ENCODE measurements around the gene MARK3. TPM values are rescaled to one million over a fixed set of nuclear protein-coding genes. Genes with fewer than 3 reads are reported as not detected.

The MARK3 gene
- total RNA-seq, 1 experiment from 2014 or later = 72.5 TPM

DNA sequence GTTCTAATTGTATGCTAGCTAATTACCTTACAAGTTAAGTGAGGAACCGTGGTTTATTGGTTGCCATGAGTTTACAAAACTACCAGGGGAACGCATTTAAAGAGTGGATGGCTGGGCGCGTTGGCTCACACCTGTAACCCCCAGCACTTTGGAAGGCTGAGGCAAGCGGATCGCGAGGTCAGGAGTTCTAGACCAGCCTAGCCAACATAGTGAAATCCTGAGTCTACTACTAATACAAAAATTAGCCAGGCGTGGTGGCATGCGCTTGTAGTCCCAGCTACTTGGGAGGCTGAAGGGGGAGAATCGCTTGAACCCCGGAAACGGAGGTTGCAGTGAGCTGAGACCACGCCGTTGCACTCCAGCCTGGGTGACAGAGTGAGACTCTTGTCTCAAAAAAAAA, 49.0 kb upstream of the MARK3 start:
- Histone ChIP-seq H3K9ac (ENCODE audit: low read length) (no peak overlapping the region), H3K27ac (ENCODE audit: low read depth, low read length) (no peak overlapping the region; the same call in 1 of the 2 replicates), H4K20me1 (ENCODE audit: insufficient read depth) (peaks cover 38% of the 10 kb centered on the region; the same call in 1 of the 2 replicates), H3K4me2 (ENCODE audit: low read length) (peak overlapping the region; percentile 90; the same call in 1 of the 2 replicates), H3K79me2 (ENCODE audit: insufficient read depth, low read length) (peaks cover 66% of the 10 kb centered on the region), H2AFZ (ENCODE audit: low read depth, low read length, poor library complexity, severe bottlenecking) (no peak overlapping the region), H3K4me3 (replicated peaks in 1 of 2; ENCODE audit: low read depth in 1 of 2, low read length in 2 of 2) (no peak overlapping the region), H3K4me1 (ENCODE audit: control insufficient read depth in 1 of 2, insufficient read depth in 2 of 2, low read length in 2 of 2) (peaks cover 9 to 18% of the 10 kb centered on the region in 2 experiments; a peak in 3 of 4 replicates), H3K9me2 (ENCODE audit: insufficient read depth) (no peaks in the 10 kb centered on the region), H3K9me3 (ENCODE audit: control insufficient read depth in 1 of 2, insufficient read depth in 1 of 2, low read depth in 1 of 2, low read length in 2 of 2) (no peaks in the 10 kb centered on the region), H3K36me3 (ENCODE audit: control insufficient read depth in 1 of 2, insufficient read depth in 2 of 2, low read length in 2 of 2) (peaks cover 56 to 61% of the 10 kb centered on the region in 2 experiments), H3K27me3 (ENCODE audit: insufficient read depth, low read length) (no peaks in the 10 kb centered on the region)
- ATAC-seq = no peak
- intact Hi-C loops (cut with micrococcal nuclease) = no loop called here
- ChIA-PET RAD21 (ENCODE audit: low non-redundant PET in 1 of 2, low total read pairs in 2 of 2, uncharacterized antibody in 2 of 2, unreplicated experiment in 2 of 2) (no interaction called here), POLR2A (interaction anchor here (0.7 to 0.8 kb wide), 2 partner anchors 9 to 218 kb away, joined by 3 read pairs; no protein-coding TSS in a partner anchor), CTCF (no interaction called here)
- BruUV-seq (replicated peaks) = no TSS peak
- DNase-seq (ENCODE audit: low read depth, low spot score) = no peak
- TF ChIP-seq ATF3 (IDR thresholded peaks at IDR 0.05) = no peak
- TF ChIP-seq SP1 (IDR thresholded peaks at IDR 0.05; ENCODE audit: low read depth) = no peak
- no peak for TF ChIP-seq EZH2phosphoT487 (IDR thresholded peaks at IDR 0.05; ENCODE audit: borderline replicate concordance)
- TF ChIP-seq, protein P1, sequence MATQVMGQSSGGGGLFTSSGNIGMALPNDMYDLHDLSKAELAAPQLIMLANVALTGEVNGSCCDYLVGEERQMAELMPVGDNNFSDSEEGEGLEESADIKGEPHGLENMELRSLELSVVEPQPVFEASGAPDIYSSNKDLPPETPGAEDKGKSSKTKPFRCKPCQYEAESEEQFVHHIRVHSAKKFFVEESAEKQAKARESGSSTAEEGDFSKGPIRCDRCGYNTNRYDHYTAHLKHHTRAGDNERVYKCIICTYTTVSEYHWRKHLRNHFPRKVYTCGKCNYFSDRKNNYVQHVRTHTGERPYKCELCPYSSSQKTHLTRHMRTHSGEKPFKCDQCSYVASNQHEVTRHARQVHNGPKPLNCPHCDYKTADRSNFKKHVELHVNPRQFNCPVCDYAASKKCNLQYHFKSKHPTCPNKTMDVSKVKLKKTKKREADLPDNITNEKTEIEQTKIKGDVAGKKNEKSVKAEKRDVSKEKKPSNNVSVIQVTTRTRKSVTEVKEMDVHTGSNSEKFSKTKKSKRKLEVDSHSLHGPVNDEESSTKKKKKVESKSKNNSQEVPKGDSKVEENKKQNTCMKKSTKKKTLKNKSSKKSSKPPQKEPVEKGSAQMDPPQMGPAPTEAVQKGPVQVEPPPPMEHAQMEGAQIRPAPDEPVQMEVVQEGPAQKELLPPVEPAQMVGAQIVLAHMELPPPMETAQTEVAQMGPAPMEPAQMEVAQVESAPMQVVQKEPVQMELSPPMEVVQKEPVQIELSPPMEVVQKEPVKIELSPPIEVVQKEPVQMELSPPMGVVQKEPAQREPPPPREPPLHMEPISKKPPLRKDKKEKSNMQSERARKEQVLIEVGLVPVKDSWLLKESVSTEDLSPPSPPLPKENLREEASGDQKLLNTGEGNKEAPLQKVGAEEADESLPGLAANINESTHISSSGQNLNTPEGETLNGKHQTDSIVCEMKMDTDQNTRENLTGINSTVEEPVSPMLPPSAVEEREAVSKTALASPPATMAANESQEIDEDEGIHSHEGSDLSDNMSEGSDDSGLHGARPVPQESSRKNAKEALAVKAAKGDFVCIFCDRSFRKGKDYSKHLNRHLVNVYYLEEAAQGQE (IDR thresholded peaks at IDR 0.05; ENCODE audit: low read depth) = no peak
- no peak for TF ChIP-seq POLR2A (IDR thresholded peaks at IDR 0.05; ENCODE audit: borderline replicate concordance, extremely low read depth, insufficient read depth, insufficient read length)
- no peak for TF ChIP-seq RAD21 (IDR thresholded peaks at IDR 0.05; ENCODE audit: low read depth)
- no peak for TF ChIP-seq YY1 (IDR thresholded peaks at IDR 0.05; ENCODE audit: extremely low read depth, insufficient replicate concordance, low read depth, low read length)
- TF ChIP-seq ZBTB33 (IDR thresholded peaks at IDR 0.05; ENCODE audit: extremely low read depth, insufficient replicate concordance, low read length) = no peak
- no peak for TF ChIP-seq JUND (IDR thresholded peaks at IDR 0.05)
- TF ChIP-seq SIN3A (IDR thresholded peaks at IDR 0.05; ENCODE audit: low read depth) = no peak
- no peak for TF ChIP-seq TCF7L2 (IDR thresholded peaks at IDR 0.05; ENCODE audit: borderline replicate concordance, extremely low read depth, insufficient read depth, insufficient read length)
- no peak for TF ChIP-seq CBX3 (IDR thresholded peaks at IDR 0.05; ENCODE audit: low read depth)
- TF ChIP-seq FOSL1 (IDR thresholded peaks at IDR 0.05; ENCODE audit: low read depth) = no peak
- TF ChIP-seq SRF (IDR thresholded peaks at IDR 0.05; ENCODE audit: low read depth) = no peak
